Measurements from ENCODE around the gene NUP210L.

Gene NUP210L

GRCh38 chr1:154154534-154155191 is at the start of gene NUP210L:
NUP210L (minus strand) TSS chr1:154155073.
- peak; percentile 34 for DNase-seq (ENCODE audit: low spot score)

- DNase-seq (ENCODE audit: low spot score), result no peak
These were observed 44.6 kb upstream of the NUP210L start for GRCh38 chr1:154199563-154199879.

- DNase-seq (ENCODE audit: low spot score), result peak; percentile 63
These were observed 44.1 kb upstream of the NUP210L start for GRCh38 chr1:154198756-154199562.

GRCh38 chr1:154193821-154194220 is 38.9 kb upstream of the NUP210L start:
- DNase-seq (ENCODE audit: low spot score), result no peak

- no peak for DNase-seq (ENCODE audit: low spot score)
These were observed 37.6 kb upstream of the NUP210L start for GRCh38 chr1:154192476-154192875.

- DNase-seq (ENCODE audit: low spot score), result no peak
These were observed 37.2 kb upstream of the NUP210L start, which contains the start of gene TPM3 for GRCh38 chr1:154191990-154192461. TPM3 (minus strand) TSS chr1:154192100; CDS start chr1:154192018, 82 bp downstream.

- peak; percentile 49 for DNase-seq (ENCODE audit: low spot score)
These were observed 35.7 kb upstream of the NUP210L start for GRCh38 chr1:154190550-154190949.

- no peak for DNase-seq (ENCODE audit: low spot score)
These were observed 32.1 kb upstream of the NUP210L start for GRCh38 chr1:154186852-154187501.

- DNase-seq (ENCODE audit: low spot score), result peak; percentile 35
These were observed 31.3 kb upstream of the NUP210L start for GRCh38 chr1:154186177-154186576.

GRCh38 chr1:154183046-154183915 is 28.4 kb upstream of the NUP210L start:
- DNase-seq (ENCODE audit: low spot score), result peak; percentile 97

- peak; percentile 68 for DNase-seq (ENCODE audit: low spot score)
These were observed 27.6 kb upstream of the NUP210L start for GRCh38 chr1:154182344-154183045.

GRCh38 chr1:154181944-154182343 is 27.1 kb upstream of the NUP210L start:
- no peak for DNase-seq (ENCODE audit: low spot score)

- no peak for DNase-seq (ENCODE audit: low spot score)
These were observed 25.2 kb upstream of the NUP210L start for GRCh38 chr1:154179946-154180687.

GRCh38 chr1:154178911-154179811 is 24.3 kb upstream of the NUP210L start:
- DNase-seq (ENCODE audit: low spot score), result no peak

- DNase-seq (ENCODE audit: low spot score), result no peak
These were observed 23.1 kb upstream of the NUP210L start for GRCh38 chr1:154178013-154178412.

GRCh38 chr1:154176337-154176736 is 21.5 kb upstream of the NUP210L start:
- DNase-seq (ENCODE audit: low spot score), result peak; percentile 77

- no peak for DNase-seq (ENCODE audit: low spot score)
These were observed 19.8 kb upstream of the NUP210L start for GRCh38 chr1:154174654-154175053.

- no peak for DNase-seq (ENCODE audit: low spot score)
These were observed 17.0 kb upstream of the NUP210L start for GRCh38 chr1:154171880-154172279.

- no peak for DNase-seq (ENCODE audit: low spot score)
These were observed 16.3 kb upstream of the NUP210L start for GRCh38 chr1:154171223-154171583.

Measured in hepatic stellate cell (primary cell).